ENCODE results near the gene TCOF1. TPM values are rescaled to one million over a fixed set of nuclear protein-coding genes. Genes with fewer than 3 reads are reported as not detected.

TCOF1 gene
- total and polyA plus RNA-seq, 8 donors, result 21.8 to 42.6 (median 31.1) TPM

- H3K27ac ChIP-seq, result no peak overlapping the region
- no peak for TF ChIP-seq CTCF (IDR thresholded peaks at IDR 0.05)
- DNase-seq (no peak), ATAC-seq (no peak)
- H3K27me3 ChIP-seq, result no peaks in the 10 kb centered on the region
- intact Hi-C loops (cut with DNase I), result no loop called here
- H3K4me3 ChIP-seq, result no peak overlapping the region
- no peaks in the 10 kb centered on the region for H3K36me3 ChIP-seq
- no peaks in the 10 kb centered on the region for H3K9me3 ChIP-seq
- peaks cover 0 to 19% of the 10 kb centered on the region in 2 donors for H3K4me1 ChIP-seq
These were observed 7.7 kb upstream of the TCOF1 start for GRCh38 chr5:150349681-150350275.

GRCh38 chr5:150350524-150351344 is 6.8 kb upstream of the TCOF1 start:
- peak; percentile 95 for ATAC-seq
- H3K27ac ChIP-seq, result no peak overlapping the region
- intact Hi-C loops (cut with DNase I), result no loop called here

GRCh38 chr5:150352244-150353031 is 5.1 kb upstream of the TCOF1 start:
- no peak for DNase-seq
- Histone ChIP-seq H3K4me3 (no peak overlapping the region), H3K27ac (no peak overlapping the region), H3K36me3 (no peaks in the 10 kb centered on the region), H3K4me1 (peaks cover 0 to 23% of the 10 kb centered on the region in 2 donors), H3K9me3 (no peaks in the 10 kb centered on the region), H3K27me3 (no peaks in the 10 kb centered on the region)
- intact Hi-C loops (cut with DNase I), result no loop called here
- no peak for TF ChIP-seq CTCF (IDR thresholded peaks at IDR 0.05)
- no peak for ATAC-seq

More at GRCh38 chr5:150350524-150351344, 6.8 kb upstream of the TCOF1 start:
- peaks cover 0 to 19% of the 10 kb centered on the region in 2 donors for H3K4me1 ChIP-seq
- H3K36me3 ChIP-seq, result no peaks in the 10 kb centered on the region
- H3K9me3 ChIP-seq, result no peaks in the 10 kb centered on the region
- peak in 2 of 4 donors; percentile 72 to 80 for DNase-seq
- H3K4me3 ChIP-seq, result no peak overlapping the region
- peak; percentile 13 to 42 for TF ChIP-seq CTCF (IDR thresholded peaks at IDR 0.05)
- H3K27me3 ChIP-seq, result no peaks in the 10 kb centered on the region

- Histone ChIP-seq H3K4me3 (no peak overlapping the region), H3K27me3 (no peaks in the 10 kb centered on the region), H3K4me1 (peaks cover 0 to 26% of the 10 kb centered on the region in 2 donors), H3K9me3 (no peaks in the 10 kb centered on the region), H3K27ac (no peak overlapping the region), H3K36me3 (no peaks in the 10 kb centered on the region)
- DNase-seq, result no peak
- ATAC-seq, result no peak
- TF ChIP-seq CTCF (IDR thresholded peaks at IDR 0.05), result no peak
- intact Hi-C loops (cut with DNase I), result no loop called here
These were observed 4.3 kb upstream of the TCOF1 start for GRCh38 chr5:150353032-150353675.
